SU-DHL-6 (cell line): Measurements from ENCODE around the gene GUCA2B.

ENCODE experiments used
- H2AFZ ChIP-seq: fragments of 200-600 bp; sonication (generic); 2 replicates; pipeline ENCODE4 v1.6.1; 2014; ENCODE audit warnings: low read depth, mild to moderate bottlenecking, moderate library complexity, mixed read lengths, antibody characterized with exemption, low read length; ENCODE audit not compliant: severe bottlenecking
- H3F3A ChIP-seq: fragments of 200-600 bp; shearing (Covaris generic); 2 replicates; pipeline ENCODE4 v1.6.0; 2016; ENCODE audit warnings: antibody characterized with exemption, mild to moderate bottlenecking; ENCODE audit not compliant: insufficient read depth
- H3K27ac ChIP-seq: fragments of 200-600 bp; sonication (generic); 2 replicates; pipeline ENCODE4 v1.5.1; 2016; ENCODE audit warnings: low read depth, mild to moderate bottlenecking, low read length, moderate library complexity, mixed read lengths
- H3K27me3 ChIP-seq: fragments of 200-600 bp; sonication (generic), shearing (Covaris generic); 2 replicates; pipeline ENCODE4 v1.6.0; 2014; ENCODE audit warnings: mild to moderate bottlenecking, low read length
- H3K36me3 ChIP-seq: fragments of 200-600 bp; sonication (generic); 2 replicates; pipeline ENCODE4 v1.6.1; 2014; ENCODE audit warnings: mild to moderate bottlenecking, low read length, mixed read lengths
- H3K4me2 ChIP-seq: fragments of 300-600, 200-600 bp; shearing (Covaris generic), sonication (generic); 2 replicates; pipeline ENCODE4 v1.6.0; 2014; ENCODE audit warnings: low read length, low read depth, mild to moderate bottlenecking; ENCODE audit not compliant: poor library complexity, severe bottlenecking
- H3K4me3 ChIP-seq: fragments of 200-600 bp; sonication (generic); 2 replicates; pipeline ENCODE4 v1.5.1; 2014; ENCODE audit warnings: antibody characterized with exemption, low read length, mild to moderate bottlenecking, mixed read lengths; ENCODE audit not compliant: insufficient read depth, poor library complexity, severe bottlenecking
- H3K79me2 ChIP-seq: fragments of 200-600 bp; sonication (generic); 2 replicates; pipeline ENCODE4 v1.6.1; 2014; ENCODE audit warnings: mild to moderate bottlenecking, low read length, moderate library complexity; ENCODE audit not compliant: insufficient read depth
- H3K9ac ChIP-seq: fragments of 200-600 bp; sonication (generic); 2 replicates; pipeline ENCODE4 v1.7.0; 2014; ENCODE audit warnings: mild to moderate bottlenecking, low read length
- H3K9me2 ChIP-seq: fragments of 200-600 bp; sonication (generic); replicated peaks from 2 replicates; pipeline ENCODE4 v1.6.1; 2014; ENCODE audit warnings: low read length; ENCODE audit not compliant: insufficient read depth
- H3K9me3 ChIP-seq: fragments of 200-600 bp; sonication (generic); 2 replicates; pipeline ENCODE4 v1.6.1; 2014; ENCODE audit warnings: low read length, mixed read lengths; ENCODE audit not compliant: insufficient read depth
- H4K20me1 ChIP-seq: fragments of 200-600 bp; sonication (generic); 2 replicates; pipeline ENCODE4 v1.6.1; 2014; ENCODE audit warnings: low read depth, mild to moderate bottlenecking, antibody characterized with exemption, low read length, moderate library complexity, mixed read lengths
- EZH2phosphoT487 ChIP-seq: fragments of 200-600 bp; sonication (generic), shearing (Covaris generic); conservative IDR thresholded peaks from 2 replicates; pipeline ENCODE4 v1.6.1; 2018; ENCODE audit warnings: mild to moderate bottlenecking, antibody characterized with exemption, low read length, moderate library complexity, mixed read lengths
- TF ChIP-seq, protein P1 (sequence below): fragments of 200-600 bp; sonication (generic); IDR thresholded peaks from one replicate; pipeline ENCODE4 v1.5.1; 2017; ENCODE audit warnings: antibody characterized with exemption, mild to moderate bottlenecking, low read length, moderate library complexity; ENCODE audit not compliant: insufficient read depth, poor library complexity, severe bottlenecking

Gene GUCA2B

GRCh38 chr1:42158189-42158588 lies 5.0 kb downstream of the GUCA2B start:
- Histone ChIP-seq H4K20me1 (no peaks in the 10 kb centered on the region), H3K4me3 (no peak overlapping the region), H3K9ac (no peak overlapping the region), H3K36me3 (no peaks in the 10 kb centered on the region), H3K79me2 (no peaks in the 10 kb centered on the region), H2AFZ (no peak overlapping the region), H3F3A (no peaks in the 10 kb centered on the region), H3K4me2 (no peak overlapping the region), H3K9me2 (no peaks in the 10 kb centered on the region), H3K9me3 (no peaks in the 10 kb centered on the region), H3K27me3 (0 out of 2 replicates have a peak, but pooled peaks cover 5% of the 10 kb centered on the region), H3K27ac (no peak overlapping the region)
- no peak for TF ChIP-seq EZH2phosphoT487
- TF ChIP-seq, protein P1, sequence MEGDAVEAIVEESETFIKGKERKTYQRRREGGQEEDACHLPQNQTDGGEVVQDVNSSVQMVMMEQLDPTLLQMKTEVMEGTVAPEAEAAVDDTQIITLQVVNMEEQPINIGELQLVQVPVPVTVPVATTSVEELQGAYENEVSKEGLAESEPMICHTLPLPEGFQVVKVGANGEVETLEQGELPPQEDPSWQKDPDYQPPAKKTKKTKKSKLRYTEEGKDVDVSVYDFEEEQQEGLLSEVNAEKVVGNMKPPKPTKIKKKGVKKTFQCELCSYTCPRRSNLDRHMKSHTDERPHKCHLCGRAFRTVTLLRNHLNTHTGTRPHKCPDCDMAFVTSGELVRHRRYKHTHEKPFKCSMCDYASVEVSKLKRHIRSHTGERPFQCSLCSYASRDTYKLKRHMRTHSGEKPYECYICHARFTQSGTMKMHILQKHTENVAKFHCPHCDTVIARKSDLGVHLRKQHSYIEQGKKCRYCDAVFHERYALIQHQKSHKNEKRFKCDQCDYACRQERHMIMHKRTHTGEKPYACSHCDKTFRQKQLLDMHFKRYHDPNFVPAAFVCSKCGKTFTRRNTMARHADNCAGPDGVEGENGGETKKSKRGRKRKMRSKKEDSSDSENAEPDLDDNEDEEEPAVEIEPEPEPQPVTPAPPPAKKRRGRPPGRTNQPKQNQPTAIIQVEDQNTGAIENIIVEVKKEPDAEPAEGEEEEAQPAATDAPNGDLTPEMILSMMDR, result no peak

- no peak overlapping the region for H3K27ac ChIP-seq
- no peaks in the 10 kb centered on the region for H3K9me2 ChIP-seq
- TF ChIP-seq, protein P1, result no peak
- TF ChIP-seq EZH2phosphoT487, result no peak
- H3K9ac ChIP-seq, result no peak overlapping the region
- no peaks in the 10 kb centered on the region for H3K36me3 ChIP-seq
- no peaks in the 10 kb centered on the region for H3K9me3 ChIP-seq
- H2AFZ ChIP-seq, result no peak overlapping the region
- H3K4me3 ChIP-seq, result no peak overlapping the region
- no peaks in the 10 kb centered on the region for H4K20me1 ChIP-seq
- 0 out of 2 replicates have a peak, but pooled peaks cover 5% of the 10 kb centered on the region for H3K27me3 ChIP-seq
- H3K79me2 ChIP-seq, result no peaks in the 10 kb centered on the region
- no peaks in the 10 kb centered on the region for H3F3A ChIP-seq
- no peak overlapping the region for H3K4me2 ChIP-seq
Measured at GRCh38 chr1:42162181-42162580, 9.0 kb downstream of the GUCA2B start.

- Histone ChIP-seq H3K79me2 (no peaks in the 10 kb centered on the region), H3K9me3 (no peaks in the 10 kb centered on the region), H2AFZ (no peak overlapping the region), H3K36me3 (no peaks in the 10 kb centered on the region), H4K20me1 (no peaks in the 10 kb centered on the region), H3K27me3 (0 out of 2 replicates have a peak, but pooled peaks cover 5% of the 10 kb centered on the region), H3K4me3 (no peak overlapping the region), H3F3A (no peaks in the 10 kb centered on the region), H3K9me2 (no peaks in the 10 kb centered on the region), H3K9ac (no peak overlapping the region), H3K4me2 (no peak overlapping the region), H3K27ac (no peak overlapping the region)
- TF ChIP-seq, protein P1, result no peak
- no peak for TF ChIP-seq EZH2phosphoT487
Measured at GRCh38 chr1:42163114-42163513, 9.9 kb downstream of the GUCA2B start.
